ENCODE data around the gene DPYD. TPM values are rescaled to one million over a fixed set of nuclear protein-coding genes. Genes with fewer than 3 reads are reported as not detected.

DPYD gene
- total RNA-seq, 1 donor from 2014 or later, result 9.2 TPM

GRCh38 chr1:97905141-97905940, 15.5 kb downstream of the DPYD start:
- no peak for TF ChIP-seq CTCF (IDR thresholded peaks at IDR 0.05; ENCODE audit: borderline replicate concordance)
- no peaks in the 10 kb centered on the region for H3K36me3 ChIP-seq
- no peak overlapping the region for H3K27ac ChIP-seq (replicated peaks)
- peaks cover 53% of the 10 kb centered on the region for H3K4me1 ChIP-seq
- DNase-seq, result no peak
- no peak overlapping the region for H3K4me3 ChIP-seq
- H3K27me3 ChIP-seq (ENCODE audit: low read depth), result no peaks in the 10 kb centered on the region
- intact Hi-C loops (cut with micrococcal nuclease), result no loop called here
- H3K9me3 ChIP-seq (replicated peaks), result no peaks in the 10 kb centered on the region

DNA sequence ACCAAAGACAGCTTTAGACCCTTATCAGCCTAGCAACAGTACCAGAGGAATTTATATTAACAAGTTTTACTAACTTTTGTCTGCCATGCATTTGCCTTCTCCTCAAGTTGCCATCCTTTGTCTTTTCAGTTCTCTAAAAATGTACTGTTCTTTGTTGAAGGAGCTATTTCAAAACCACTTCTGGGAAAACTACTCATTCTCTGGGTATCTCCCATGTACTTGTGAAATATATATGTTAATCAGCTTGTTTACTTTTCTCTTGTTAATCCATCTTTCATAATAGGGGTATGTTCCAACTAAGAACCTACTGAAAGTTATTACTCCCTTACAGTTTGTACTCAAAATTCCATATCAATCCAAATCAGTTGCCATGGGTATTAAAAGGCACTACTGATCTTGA, 16.3 kb downstream of the DPYD start:
- Histone ChIP-seq H3K36me3 (no peaks in the 10 kb centered on the region), H3K9me3 (replicated peaks) (no peaks in the 10 kb centered on the region), H3K4me1 (peaks cover 53% of the 10 kb centered on the region), H3K27ac (replicated peaks) (peak overlapping the region; percentile 7), H3K4me3 (no peak overlapping the region), H3K27me3 (ENCODE audit: low read depth) (no peaks in the 10 kb centered on the region)
- intact Hi-C loops (cut with micrococcal nuclease), result no loop called here
- no peak for DNase-seq
- no peak for TF ChIP-seq CTCF (IDR thresholded peaks at IDR 0.05; ENCODE audit: borderline replicate concordance)

- Histone ChIP-seq H3K9me3 (replicated peaks) (no peaks in the 10 kb centered on the region), H3K36me3 (no peaks in the 10 kb centered on the region), H3K27ac (replicated peaks) (peak overlapping the region; percentile 7), H3K27me3 (ENCODE audit: low read depth) (no peaks in the 10 kb centered on the region), H3K4me3 (no peak overlapping the region), H3K4me1 (peaks cover 53% of the 10 kb centered on the region)
- TF ChIP-seq CTCF (IDR thresholded peaks at IDR 0.05; ENCODE audit: borderline replicate concordance), result no peak
- intact Hi-C loops (cut with micrococcal nuclease), result no loop called here
- no peak for DNase-seq
These were observed 17.2 kb downstream of the DPYD start for GRCh38 chr1:97903626-97904025.

DNA sequence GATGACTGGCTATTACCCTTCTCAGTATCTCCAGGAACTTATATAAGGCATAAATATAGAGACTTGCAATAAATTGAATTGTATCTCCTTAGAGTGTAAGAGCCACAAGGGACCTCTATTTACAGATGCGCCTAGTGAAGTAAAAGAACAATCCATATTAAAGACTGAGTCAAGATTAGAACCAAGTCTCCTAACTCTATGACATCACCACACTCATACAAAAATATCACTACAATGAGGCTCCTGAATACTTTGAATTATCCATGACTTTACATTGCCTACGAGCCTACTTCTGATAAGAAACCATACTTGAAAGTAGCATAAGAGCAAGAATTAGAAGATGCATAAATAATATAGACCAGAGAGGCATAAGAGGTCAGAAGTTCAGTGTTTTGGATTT, 18.8 kb downstream of the DPYD start:
- intact Hi-C loops (cut with micrococcal nuclease), result no loop called here
- no peak overlapping the region for H3K27ac ChIP-seq (replicated peaks)
- TF ChIP-seq CTCF (IDR thresholded peaks at IDR 0.05; ENCODE audit: borderline replicate concordance), result no peak
- H3K4me1 ChIP-seq, result peaks cover 53% of the 10 kb centered on the region
- no peak for DNase-seq
- no peak overlapping the region for H3K4me3 ChIP-seq
- no peaks in the 10 kb centered on the region for H3K36me3 ChIP-seq
- peaks cover 8% of the 10 kb centered on the region for H3K9me3 ChIP-seq (replicated peaks)
- no peaks in the 10 kb centered on the region for H3K27me3 ChIP-seq (ENCODE audit: low read depth)

DNA sequence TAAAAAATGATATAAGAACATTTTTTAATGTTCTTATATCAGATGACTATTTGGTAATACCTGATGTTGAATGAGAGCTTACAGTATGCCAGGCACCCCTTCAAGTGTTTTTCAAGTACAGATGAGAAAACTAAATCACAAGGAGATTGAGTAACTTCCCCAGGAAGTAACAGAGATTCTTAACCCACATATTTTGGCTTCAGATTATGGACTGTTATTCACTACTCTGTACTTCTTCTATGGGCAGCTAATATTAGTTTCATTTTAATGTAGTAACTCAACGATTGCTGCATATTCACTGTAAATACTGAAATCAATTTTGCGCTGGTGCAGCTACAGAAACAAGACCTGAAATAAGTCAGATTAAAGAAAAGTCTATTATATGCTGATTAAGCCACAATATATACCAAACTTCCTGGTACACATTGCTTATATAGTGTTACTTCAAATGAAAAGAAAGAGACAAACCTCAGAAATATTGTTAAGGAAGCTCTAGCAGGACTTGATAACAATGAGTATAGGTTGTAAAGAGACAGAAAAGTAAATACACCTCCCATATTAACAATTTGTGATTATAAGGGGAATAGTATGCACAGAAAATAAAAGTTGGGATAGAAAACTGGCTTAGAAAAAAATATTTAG, 19.7 kb downstream of the DPYD start:
- DNase-seq, result no peak
- TF ChIP-seq CTCF (IDR thresholded peaks at IDR 0.05; ENCODE audit: borderline replicate concordance), result no peak
- intact Hi-C loops (cut with micrococcal nuclease), result no loop called here
- Histone ChIP-seq H3K27me3 (ENCODE audit: low read depth) (no peaks in the 10 kb centered on the region), H3K9me3 (replicated peaks) (peaks cover 8% of the 10 kb centered on the region), H3K4me3 (peak overlapping the region; percentile 18), H3K36me3 (no peaks in the 10 kb centered on the region), H3K27ac (replicated peaks) (peak overlapping the region; percentile 45), H3K4me1 (peaks cover 46% of the 10 kb centered on the region)
